Measurements from ENCODE around the gene SCN5A. TPM values are rescaled to one million over a fixed set of nuclear protein-coding genes. Genes with fewer than 3 reads are reported as not detected.

SCN5A gene
- total and polyA plus RNA-seq, 4 donors, result 0.38 to 2.0 (median 0.61) TPM

Other genes with a start within 250 kb of the SCN5A start
- 1 to 10 TPM; 4.0 to 8.2 TPM for gene ACVR2B, start 195.8 kb downstream of the SCN5A start, total RNA-seq
- under 1 TPM; 0.38 to 0.61 TPM for gene ACVR2B, start 195.8 kb downstream of the SCN5A start, polyA plus RNA-seq
- 10 to 100 TPM; 14.8 to 17.2 TPM for gene EXOG, start 153.3 kb downstream of the SCN5A start, total RNA-seq
- 10 to 100 TPM in 1 of 2 donors, 1 to 10 TPM in 1; 5.8 to 10.4 TPM for gene EXOG, start 153.3 kb downstream of the SCN5A start, polyA plus RNA-seq
- gene SCN10A, start 166.5 kb upstream of the SCN5A start, total RNA-seq, result not detected
- gene SCN10A, start 166.5 kb upstream of the SCN5A start, polyA plus RNA-seq, result not detected

All from aorta (tissue), 4 donors.